GM23248 (cell line): ENCODE results near the gene EPB41L5.

Source experiments
- EZH2 ChIP-seq: fragments of 200-600 bp; sonication (generic); IDR thresholded peaks from 2 replicates; pipeline ENCODE4 v1.6.1; 2018; ENCODE audit warnings: antibody characterized with exemption, mild to moderate bottlenecking; ENCODE audit not compliant: insufficient read depth, poor library complexity, severe bottlenecking
- EZH2phosphoT487 ChIP-seq: fragments of 200-600 bp; sonication (generic); IDR thresholded peaks from 2 replicates; pipeline ENCODE4 v1.6.1; 2018; ENCODE audit warnings: antibody characterized with exemption, moderate library complexity, mild to moderate bottlenecking, low read depth; ENCODE audit not compliant: insufficient read depth

- TF ChIP-seq EZH2 (no peak), EZH2phosphoT487 (no peak)
Measured at GRCh38 chr2:120169020-120169419, 156.1 kb downstream of the EPB41L5 start.
